Activated gamma-delta T cell (primary cell): ENCODE results near the gene KDM5B.
"Not testable (repeated sequence)": the region's sequence is repeated elsewhere in the genome, so short reads cannot be mapped to it uniquely, and the experiment has no call there.

Experiments
- DNase-seq: peaks from one replicate; lab custom pipeline; 2025; lab: John Stamatoyannopoulos, UW

The KDM5B gene

DNA sequence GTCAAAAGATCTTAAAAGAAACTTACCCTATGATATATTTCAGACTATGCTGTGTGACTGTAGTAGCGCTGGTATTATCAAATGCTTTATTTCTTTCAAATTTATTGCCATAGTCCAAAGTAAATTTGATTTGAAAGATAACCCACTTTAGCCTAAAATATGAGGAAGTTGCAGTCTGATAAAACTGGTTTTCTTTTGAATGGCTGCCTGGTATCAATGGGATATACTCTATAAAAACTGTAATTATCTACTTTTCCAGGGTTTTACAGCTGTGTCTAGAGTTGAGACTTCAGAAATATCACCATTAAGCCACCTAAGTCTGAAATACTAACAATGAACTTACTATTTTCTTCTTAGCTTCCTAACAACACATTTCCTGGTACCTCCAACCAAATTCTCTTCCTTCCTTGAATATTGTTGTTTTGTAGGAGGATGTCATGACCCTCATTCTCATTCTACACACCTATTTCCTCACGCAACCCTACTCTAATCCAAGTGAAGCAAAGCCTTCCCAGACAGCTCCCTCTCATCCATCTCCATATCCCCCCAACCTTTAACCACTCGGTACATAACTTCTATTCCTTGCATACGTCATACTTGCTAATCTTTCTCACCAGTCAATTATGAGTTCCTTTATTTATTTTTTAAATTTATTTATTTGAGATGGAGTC lies 17.0 kb downstream of the KDM5B start:
- DNase-seq: no peak

DNA sequence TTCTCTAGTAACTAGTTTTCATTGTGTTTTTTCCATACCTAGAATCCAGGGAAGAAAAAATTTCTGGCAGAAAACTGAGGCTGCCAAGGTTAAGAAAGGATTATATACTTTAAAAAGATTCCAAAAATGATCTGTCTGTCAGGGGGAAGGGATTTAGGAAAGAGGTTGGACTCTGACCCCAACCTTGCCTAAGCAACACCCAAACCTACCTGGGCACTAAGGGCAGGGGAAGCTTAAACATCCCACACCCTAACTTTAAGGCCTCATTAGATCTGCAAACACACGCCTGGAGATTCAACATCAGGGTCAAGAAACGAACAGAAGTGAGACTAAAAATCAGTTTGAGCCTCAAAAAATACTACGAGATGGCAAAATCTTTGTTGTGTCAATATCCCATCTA lies 19.4 kb downstream of the KDM5B start:
- DNase-seq: no peak

DNA sequence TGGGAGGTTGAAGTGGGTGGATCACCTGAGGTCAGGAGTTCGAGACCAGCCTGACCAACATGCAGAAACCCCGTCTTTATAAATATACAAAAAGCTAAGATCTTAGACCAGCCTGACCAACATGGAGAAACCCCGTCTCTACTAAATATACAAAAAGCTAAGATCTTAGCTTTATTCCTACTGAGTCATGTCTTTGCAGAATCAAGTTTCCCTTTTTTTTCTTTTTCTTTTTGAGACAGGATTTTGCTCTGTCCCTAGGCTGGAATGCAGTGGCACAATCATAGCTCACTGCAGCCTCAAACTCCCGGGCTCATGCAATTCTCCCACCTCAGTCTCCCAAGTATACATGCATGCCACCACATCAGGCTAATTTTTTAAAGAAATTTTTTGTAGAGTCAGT lies 21.4 kb downstream of the KDM5B start:
- no peak for DNase-seq

DNA sequence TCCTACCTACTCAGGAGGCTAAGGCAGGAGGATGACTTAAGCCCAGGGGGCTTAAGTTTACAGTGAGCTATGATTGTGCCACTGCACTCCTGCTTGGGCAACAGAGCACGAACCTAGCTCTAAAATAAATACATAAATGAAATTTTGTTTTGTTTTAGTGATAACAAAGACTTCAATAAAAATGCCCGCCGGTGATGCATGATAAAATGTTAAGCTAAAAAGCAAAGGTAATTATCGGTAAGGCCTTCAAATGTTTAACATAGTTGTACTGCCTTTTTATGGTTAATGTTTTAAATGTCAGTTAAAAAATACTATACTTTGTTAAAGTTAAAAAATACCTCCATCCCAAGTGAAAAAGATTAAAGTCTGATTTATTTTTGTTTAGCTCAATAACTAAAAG lies 27.0 kb downstream of the KDM5B start:
- no peak for DNase-seq

DNA sequence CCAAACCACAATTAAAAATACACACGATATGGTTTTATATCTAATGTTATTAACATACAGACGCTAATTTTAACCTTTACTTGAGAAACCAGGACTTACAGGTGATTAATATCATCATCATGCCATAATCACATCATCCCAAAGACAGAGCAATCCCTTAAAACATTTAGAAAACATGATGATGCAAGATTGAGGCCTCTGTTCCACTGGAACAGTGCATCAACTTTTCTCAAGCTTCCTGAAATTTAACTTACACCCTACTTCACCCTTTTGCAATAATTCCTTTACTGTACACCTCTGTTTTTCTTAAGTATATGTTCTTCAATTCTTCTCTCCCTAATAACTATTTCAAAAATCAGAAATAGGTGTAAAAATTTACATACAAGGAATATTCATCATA lies 38.1 kb downstream of the KDM5B start:
- DNase-seq: no peak

DNA sequence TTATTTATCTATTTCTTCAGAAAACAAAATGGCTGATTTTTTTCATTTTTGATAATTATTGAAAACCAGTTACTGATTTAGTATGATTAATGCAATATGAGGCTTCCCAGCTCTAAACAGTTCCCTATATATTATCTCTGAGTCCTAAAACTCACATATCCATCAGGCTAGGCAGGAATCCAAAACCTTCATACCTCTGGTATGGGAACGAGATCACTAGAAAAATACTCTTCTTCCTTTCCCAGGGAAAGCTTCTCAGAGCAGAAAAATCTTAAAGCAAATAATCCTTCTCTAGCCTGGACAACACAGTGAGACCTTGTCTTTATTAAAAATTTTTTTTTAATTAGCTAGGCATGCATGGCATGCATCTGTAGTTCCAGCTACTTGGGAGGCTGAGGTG lies 42.5 kb downstream of the KDM5B start:
- DNase-seq: no peak

DNA sequence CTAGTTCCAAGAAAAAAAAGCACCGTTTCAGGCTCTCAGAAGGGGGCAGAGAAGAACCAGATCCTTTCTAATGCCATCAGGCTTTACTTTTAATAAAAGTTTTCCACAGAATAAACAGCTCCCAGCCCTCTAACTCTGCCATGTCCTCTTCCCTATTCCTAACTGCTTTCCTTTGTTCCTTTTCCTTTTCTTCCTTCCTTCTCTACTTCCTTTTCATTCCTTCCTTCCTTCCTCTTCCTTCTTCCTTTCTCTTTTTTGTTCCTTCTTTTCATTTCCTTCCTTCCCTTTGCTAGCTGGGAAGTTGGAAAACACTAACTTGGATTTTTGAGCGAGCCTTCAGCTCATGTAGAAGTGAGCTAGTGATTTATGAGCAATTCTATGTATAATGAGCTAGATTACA lies 46.2 kb downstream of the KDM5B start:
- DNase-seq: no peak

DNA sequence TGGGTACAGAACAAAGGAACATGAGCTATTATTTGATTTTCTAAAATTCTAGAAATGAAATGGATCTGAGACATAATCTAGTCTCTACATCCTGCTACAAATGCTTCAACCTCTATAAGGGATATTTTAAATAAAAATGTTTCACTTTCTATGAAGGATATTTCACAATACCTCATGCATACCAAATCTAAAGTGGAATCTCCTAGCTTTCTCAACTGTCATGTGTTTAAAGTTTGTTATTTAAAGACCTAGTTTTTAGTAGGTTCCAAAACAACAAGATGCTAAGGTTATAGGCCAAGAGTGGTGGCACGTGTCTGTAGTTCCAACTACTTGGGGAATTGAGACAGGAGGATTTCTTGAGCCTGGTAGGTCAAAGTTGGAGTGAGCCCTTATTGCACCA lies 47.6 kb downstream of the KDM5B start:
- no peak for DNase-seq

DNA sequence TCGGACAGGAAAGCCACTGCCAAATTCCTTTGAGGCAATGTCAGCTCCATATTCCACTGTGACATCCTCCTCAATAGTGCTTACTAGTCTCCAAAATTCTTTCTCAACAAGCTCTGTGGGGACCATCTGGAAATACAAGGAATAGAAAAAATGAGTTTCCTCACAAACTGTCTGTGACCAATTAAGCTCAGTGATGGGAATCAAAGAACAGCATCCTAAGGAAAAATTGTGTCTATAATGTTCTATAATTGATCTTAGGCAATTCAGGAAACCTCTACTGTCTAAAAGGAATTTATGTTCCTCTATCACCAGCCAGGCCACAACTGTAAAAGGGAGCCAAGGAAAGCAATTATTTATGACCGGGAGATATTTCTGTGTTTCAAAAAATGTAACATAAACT lies 51.8 kb downstream of the KDM5B start:
- DNase-seq: no peak

DNA sequence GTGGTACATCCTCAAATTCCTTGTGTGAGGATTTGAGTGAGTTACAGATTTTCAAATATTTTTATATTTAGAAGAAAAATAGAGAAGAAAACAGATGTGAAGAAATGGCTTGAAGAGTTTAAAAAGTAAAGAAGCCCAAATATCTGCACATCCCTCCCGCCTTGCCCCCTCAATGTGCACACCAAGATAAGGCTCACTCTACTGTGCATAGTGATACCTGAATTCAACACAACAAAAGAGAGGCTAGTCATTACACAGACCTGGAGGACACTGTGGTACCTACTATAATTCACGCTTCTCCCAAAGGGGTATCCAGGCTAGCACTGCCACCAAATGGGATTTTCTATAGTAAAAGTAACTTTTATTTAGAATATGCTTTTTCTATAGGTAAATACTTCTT lies 53.9 kb downstream of the KDM5B start:
- DNase-seq: no peak

DNA sequence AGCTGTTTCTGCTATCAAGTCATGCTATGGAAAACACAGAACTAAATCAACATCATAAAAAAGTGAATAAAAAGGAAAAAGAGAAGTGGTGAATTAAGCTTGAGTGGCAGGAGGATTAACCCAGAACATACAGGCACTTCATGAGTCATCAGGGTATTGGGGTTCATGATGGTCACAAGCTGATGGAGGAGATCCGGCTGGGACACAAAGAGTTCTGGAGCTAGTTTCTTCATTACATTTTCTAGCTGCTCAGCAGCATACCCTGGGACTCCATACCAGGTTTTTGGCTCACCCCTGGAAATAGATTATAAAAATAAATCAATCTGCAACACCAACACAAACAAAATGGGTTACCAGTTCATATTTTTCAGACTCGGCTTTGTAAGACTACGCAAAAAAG lies 55.4 kb downstream of the KDM5B start:
- DNase-seq: no peak

DNA sequence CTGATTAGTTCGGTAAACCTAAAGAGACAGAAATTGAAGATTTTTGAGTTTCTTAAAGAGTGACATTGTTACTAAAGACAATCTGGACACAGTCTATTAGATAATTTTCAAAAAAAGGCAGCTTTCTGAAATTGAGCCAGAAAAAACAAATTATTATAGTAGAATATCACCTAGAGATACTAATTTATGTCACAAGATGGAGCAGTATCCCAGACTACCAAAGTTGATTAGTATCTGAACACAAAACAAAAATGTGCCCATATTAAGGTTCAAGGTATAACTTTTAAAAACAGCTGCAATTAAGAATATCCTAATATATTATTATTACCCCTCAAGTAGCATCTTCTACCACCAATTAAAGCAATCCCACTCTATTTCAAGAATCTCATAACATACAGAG lies 57.5 kb downstream of the KDM5B start:
- DNase-seq: no peak

DNA sequence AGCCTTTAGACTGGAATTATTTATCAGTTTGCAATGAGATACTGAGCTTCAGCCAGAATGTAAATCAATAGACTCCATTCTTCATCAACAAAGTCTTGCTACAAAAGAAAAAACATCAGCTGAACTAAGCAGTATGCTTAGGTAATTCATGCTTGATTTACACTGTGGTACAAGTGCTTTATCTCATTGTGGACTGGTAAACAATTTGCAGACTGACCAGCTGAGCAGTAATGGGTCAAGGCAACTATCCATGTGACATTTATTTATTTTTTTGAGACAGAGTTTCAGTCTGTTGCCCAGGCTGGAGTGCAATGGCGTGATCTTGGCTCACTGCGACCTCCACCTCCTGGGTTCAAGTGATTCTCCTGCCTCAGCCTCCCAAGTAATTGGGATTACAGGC lies 58.2 kb downstream of the KDM5B start:
- DNase-seq: no peak

DNA sequence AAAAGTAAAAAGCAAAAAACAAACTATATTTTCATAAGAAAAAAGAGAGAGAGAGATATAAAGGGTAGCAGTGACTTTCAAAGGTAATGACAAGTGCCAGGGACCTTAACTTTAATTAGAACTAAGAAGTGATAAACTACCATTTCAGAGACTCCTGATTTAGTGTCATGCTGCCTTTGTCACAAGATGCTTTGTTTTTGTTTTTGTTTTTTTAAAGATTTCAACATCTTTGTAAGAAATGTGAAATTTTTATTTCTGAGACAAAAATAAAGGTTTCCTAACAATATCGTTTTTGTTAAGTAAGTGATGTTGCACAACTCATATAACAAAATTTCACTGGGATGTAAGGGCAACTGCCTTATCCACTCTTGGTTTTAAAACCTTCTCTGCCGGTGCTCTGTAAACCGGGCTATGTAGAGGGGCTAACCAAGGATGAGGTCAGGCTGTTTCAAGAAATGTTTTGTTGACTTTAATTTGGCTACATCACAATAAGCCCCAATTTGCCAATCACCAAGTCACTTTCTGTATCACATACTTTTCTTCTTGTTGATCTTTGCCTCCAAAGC lies 62.8 kb downstream of the KDM5B start:
- no peak for DNase-seq

DNA sequence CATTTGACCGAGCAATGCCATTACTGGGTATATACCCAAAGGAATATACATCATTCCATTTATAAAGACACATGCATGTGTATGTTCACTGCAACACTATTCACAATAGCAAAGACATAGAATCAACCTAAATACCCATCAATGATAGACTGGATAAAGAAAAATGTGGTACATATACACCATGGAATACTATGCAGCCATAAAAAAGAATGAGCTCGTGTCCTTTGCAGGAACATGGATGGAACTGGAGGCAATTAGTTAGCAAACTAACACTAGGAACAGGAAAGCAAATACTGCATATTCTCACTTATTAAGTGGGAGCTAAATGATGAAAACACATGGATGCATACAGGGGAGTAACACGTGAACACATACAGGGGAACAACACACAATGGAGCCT lies 63.5 kb downstream of the KDM5B start:
- not testable (repeated sequence) for DNase-seq

DNA sequence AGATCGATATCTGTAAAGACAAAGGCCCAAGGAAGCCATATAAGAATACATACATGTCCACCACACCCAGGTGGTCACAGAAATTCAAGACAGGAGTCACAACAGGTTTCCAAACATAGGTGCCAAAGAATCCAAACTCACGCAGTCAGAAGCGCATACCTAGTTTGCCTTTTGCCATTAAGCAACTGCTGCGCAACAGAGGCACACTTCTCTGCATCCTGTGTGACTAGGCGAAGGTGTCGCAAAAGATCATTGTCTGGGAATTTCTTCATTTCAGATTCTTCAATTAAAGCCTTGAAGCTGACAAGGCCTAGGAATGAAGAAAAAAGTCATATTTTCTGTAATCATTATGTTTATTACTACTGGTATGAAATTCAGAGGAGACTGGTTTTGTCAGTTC lies 65.7 kb downstream of the KDM5B start:
- DNase-seq: no peak

DNA sequence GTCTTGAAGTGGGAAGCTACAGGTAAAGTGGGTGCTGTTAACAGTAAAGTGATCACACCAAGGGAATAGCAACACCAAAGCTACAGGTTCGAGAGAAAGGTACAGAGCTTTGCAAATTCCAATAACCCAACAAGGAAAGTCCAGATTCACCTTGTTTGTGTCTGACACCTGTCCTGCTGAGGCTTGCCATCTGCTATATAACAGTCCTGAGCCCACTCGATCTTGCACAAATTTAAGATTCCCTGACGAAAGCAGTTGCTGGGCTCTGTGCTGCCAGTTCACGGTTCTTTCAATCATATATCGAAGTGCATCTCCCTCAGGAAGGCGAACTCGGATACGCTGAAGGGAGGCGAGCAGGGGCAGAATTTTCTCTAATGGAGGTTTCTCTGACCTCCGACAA lies 75.0 kb downstream of the KDM5B start:
- DNase-seq: no peak

DNA sequence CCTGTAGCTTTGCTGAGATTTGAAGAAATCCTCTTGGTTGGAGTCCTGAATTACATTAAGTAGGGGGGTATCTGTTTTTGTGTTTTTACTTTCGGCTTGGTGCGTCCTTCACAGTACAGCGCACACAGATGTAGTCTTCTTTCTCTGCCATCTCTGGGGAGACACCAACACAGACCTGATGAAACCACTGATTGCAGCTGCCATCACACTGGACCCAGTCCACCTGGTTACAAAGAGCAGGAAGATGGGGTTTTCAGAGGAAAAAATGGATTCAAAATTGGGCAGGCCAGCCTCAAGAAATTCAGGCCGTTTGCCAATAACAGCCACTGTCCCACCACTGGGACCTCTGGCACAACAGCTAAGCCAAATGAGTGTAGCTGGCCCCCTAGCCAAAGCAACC lies 79.3 kb downstream of the KDM5B start:
- DNase-seq: no peak

DNA sequence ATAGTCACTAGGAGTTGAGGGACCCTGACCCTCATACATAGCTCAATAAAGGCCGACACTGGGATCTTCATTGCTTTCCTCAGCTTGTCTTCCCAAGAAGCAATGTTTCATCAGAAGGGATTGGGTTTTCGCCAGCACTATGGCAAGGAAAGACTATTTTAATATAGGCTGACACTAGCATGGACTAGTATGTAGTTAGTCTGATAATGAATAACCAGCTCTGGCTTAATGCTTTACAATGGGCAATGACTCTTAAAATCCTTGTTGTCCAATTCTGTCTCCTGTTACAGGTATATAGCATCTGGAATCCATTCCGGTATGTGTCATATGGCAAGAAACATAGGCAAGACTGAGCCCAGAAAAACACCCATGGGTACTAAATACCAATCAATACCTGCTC lies 82.7 kb downstream of the KDM5B start:
- no peak for DNase-seq

DNA sequence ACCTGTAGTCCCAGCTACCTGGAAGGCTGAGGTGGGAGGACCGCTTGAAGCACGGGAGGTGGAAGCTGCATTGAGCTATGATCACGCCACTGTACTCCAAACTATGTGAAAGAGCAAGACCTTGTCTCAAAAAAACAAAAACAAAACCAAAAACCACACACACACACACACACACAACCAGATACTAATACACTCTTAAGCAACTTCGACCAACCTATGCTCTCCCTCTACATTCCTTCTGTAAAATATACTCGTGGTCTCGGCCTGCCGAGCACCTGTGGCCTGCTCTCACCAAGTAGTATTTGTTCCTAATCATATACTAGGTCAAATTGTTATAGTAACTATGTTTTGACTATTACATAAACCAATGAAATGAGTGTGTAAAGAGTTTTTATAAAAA lies 84.5 kb downstream of the KDM5B start:
- DNase-seq: no peak

DNA sequence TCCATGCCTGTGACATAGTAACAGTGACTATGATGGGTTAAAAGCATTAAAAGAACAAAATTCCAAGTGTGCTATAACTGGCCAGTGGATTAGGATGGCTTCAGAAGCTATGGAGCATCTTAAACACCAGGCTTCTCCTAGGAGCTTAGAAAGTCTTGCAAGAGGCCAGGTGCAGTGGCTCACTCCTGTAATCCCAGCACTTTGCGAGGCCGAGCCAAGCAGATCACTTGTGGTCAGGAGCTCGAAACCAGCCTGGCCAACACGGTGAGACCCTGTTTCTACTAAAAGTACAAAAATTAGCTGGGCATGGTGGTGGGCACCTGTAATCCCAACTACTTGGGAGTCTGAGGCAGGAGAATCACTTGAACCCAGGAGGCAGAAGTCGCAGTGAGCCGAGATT lies 85.2 kb downstream of the KDM5B start:
- not testable (repeated sequence) for DNase-seq

DNA sequence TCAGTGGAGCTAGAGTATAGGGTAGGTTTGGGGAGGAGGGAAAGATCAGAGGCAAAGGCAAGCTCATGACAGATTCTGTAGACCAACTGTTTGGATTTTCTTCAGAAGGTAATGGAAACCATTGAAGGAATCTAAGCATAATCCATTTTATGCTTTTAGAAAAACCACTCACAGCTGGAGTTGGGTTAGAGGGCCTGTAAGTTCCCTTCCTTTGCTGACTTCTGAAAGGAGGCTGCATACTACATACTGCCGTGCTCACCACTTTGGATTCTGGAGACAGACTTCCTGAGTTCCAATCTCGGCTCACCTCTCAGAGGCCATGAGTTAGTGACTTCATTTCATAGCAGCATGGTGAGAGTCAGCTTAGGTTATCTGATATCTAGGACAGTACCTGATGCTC lies 91.6 kb downstream of the KDM5B start:
- DNase-seq: no peak

DNA sequence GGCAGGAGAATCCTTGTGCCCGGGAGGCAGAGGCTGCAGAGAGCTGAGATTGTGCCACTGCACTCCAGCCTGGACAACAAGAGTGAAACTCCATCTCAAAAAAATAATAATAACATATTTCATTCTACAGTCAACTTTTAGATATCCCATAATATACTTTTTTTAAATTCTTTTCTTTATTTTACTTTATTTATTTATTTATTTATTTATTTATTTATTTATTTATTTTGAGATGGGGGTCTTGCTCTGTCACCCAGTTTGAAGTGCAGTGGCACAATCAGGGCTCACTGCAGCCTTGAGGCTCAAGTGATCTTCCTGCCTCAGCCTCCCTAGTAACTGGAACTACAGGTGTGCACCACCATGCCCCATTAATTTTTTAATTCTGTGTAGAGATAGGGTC lies 94.0 kb downstream of the KDM5B start:
- not testable (repeated sequence) for DNase-seq

DNA sequence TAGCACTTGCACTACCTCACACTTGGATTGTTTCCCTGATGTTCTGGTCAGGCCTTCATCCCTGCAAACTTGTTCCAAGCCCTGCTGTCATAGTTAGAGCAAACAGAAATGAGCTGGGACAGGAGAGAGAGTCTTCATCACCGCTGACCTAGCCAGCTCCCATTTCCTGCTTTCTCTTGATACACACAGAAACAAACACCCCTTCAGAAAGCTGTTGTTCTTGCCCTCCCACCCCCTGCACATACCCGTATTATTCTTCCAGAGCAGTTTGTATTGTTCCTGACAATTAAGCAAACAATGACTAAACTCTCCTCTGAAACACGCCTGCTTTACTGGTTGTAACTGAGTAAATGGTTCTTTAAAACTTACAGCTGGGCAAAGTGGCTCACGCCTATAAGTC lies 95.1 kb downstream of the KDM5B start:
- no peak for DNase-seq
